Measurements from ENCODE around the gene CHD2.

DNA sequence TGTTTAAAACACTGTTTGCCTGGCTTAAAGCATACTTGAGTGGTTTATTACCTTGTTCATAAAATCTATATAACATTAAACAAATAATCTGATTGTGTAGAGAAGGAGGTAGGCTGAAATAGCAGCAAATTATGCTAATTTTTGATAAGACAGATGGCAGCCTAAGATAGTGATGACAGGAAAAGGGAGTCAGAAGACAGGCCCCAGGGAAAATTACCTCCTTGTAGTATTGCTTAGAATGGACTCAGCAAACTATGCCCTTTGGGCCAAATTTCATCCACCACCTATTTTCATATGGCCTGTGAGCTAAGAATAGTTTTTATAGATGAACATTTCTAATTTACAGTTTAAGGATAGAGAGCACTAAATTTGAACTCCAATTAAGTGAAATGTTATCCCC, 37.8 kb downstream of the CHD2 start:
- TF ChIP-seq CTCF (IDR thresholded peaks at IDR 0.05) (no peak), POLR2AphosphoS5 (IDR thresholded peaks at IDR 0.05) (no peak)
